Spleen (tissue), 7 donors: ENCODE measurements around the gene PACRG.

Experiments used
- CTCF ChIP-seq, 11 experiments: fragments of 200-600 bp in 7 of 11; fragments of 450-650 bp in 4 of 11; sonication (generic) in 4 of 11; IDR thresholded peaks in 8 of 11; conservative IDR thresholded peaks in 3 of 11; 1 replicate in 7 of 11; 2 replicates in 4 of 11; pipeline versions ENCODE4 v1.4.0 to v1.8.0; 2016 to 2021; ENCODE audit warnings: antibody characterized with exemption in 11 of 11, inconsistent platforms in 4 of 11, mild to moderate bottlenecking in 1 of 11
- POLR2A ChIP-seq, 3 donors: fragments of 450-650 bp; IDR thresholded peaks; one replicate each; pipeline ENCODE4 v1.5.1; 2017; ENCODE audit warnings: antibody characterized with exemption in 3 of 3, mild to moderate bottlenecking in 1 of 3
- POLR2AphosphoS5 ChIP-seq, 3 donors: sonication (generic); formaldehyde crosslinking; IDR thresholded peaks; one replicate each; pipeline ENCODE4 v1.5.1; 2017; ENCODE audit warnings: antibody characterized with exemption in 3 of 3
- donor health status: DM: no; HTN: no; CAD: no; lungs with moderate emphysema.
- donor health status: DM: no; HTN: no; CAD: no.
- donor health status: DM: no; HTN: no; CAD: no.

GRCh38 chr6:162712694-162713093 lies 15.1 kb upstream of the PACRG start:
- TF ChIP-seq POLR2AphosphoS5 (IDR thresholded peaks at IDR 0.05), result no peak
- TF ChIP-seq POLR2A (IDR thresholded peaks at IDR 0.05), result no peak
- no peak for TF ChIP-seq CTCF (IDR thresholded peaks at IDR 0.05 in 8 of 11, conservative IDR thresholded peaks at IDR 0.05 in 3 of 11)
